Measurements from ENCODE around the gene BNC2. TPM values are rescaled to one million over a fixed set of nuclear protein-coding genes. Genes with fewer than 3 reads are reported as not detected.

Gene BNC2
- total RNA-seq, 2 donors from 2014 or later = 16.1 to 16.9 TPM

GRCh38 chr9:16398691-16399090 is 471.8 kb downstream of the BNC2 start:
- Histone ChIP-seq H3K4me1 (ENCODE audit: control insufficient read depth in 1 of 2, low read depth in 2 of 2) (peaks cover 0 to 4% of the 10 kb centered on the region in 2 donors), H3K27ac (no peak overlapping the region), H3K27me3 (replicated peaks; ENCODE audit: insufficient read depth) (no peaks in the 10 kb centered on the region), H3K36me3 (no peaks in the 10 kb centered on the region), H3K4me3 (no peak overlapping the region), H3K9me3 (no peaks in the 10 kb centered on the region)
- peak; percentile 28 for ATAC-seq (ENCODE audit: insufficient number of reproducible peaks, low FRiP score, low read depth)
- TF ChIP-seq CTCF (IDR thresholded peaks at IDR 0.05) = no peak
- no peak for DNase-seq (ENCODE audit: low spot score)

GRCh38 chr9:16396389-16396788 is 474.1 kb downstream of the BNC2 start:
- no peak for DNase-seq (ENCODE audit: low spot score)
- peaks cover 0 to 4% of the 10 kb centered on the region in 2 donors for H3K4me1 ChIP-seq (ENCODE audit: control insufficient read depth in 1 of 2, low read depth in 2 of 2)
- H3K9me3 ChIP-seq = no peaks in the 10 kb centered on the region
- no peak overlapping the region for H3K27ac ChIP-seq
- no peak for TF ChIP-seq CTCF (IDR thresholded peaks at IDR 0.05)
- no peak for ATAC-seq (ENCODE audit: insufficient number of reproducible peaks, low FRiP score, low read depth)
- no peaks in the 10 kb centered on the region for H3K27me3 ChIP-seq (replicated peaks; ENCODE audit: insufficient read depth)
- no peaks in the 10 kb centered on the region for H3K36me3 ChIP-seq
- no peak overlapping the region for H3K4me3 ChIP-seq

- Histone ChIP-seq H3K9me3 (no peaks in the 10 kb centered on the region), H3K36me3 (no peaks in the 10 kb centered on the region), H3K4me1 (ENCODE audit: control insufficient read depth in 1 of 2, low read depth in 2 of 2) (no peaks in the 10 kb centered on the region), H3K4me3 (no peak overlapping the region), H3K27me3 (replicated peaks; ENCODE audit: insufficient read depth) (no peaks in the 10 kb centered on the region), H3K27ac (no peak overlapping the region)
- no peak for DNase-seq (ENCODE audit: low spot score)
- no peak for ATAC-seq (ENCODE audit: insufficient number of reproducible peaks, low FRiP score, low read depth)
- no peak for TF ChIP-seq CTCF (IDR thresholded peaks at IDR 0.05)
Observed at GRCh38 chr9:16391369-16391768, 479.1 kb downstream of the BNC2 start.

GRCh38 chr9:16387382-16387781 is 483.1 kb downstream of the BNC2 start:
- DNase-seq (ENCODE audit: low spot score) (no peak), ATAC-seq (ENCODE audit: insufficient number of reproducible peaks, low FRiP score, low read depth) (no peak)
- no peaks in the 10 kb centered on the region for H3K9me3 ChIP-seq
- H3K27me3 ChIP-seq (replicated peaks; ENCODE audit: insufficient read depth) = no peaks in the 10 kb centered on the region
- no peak for TF ChIP-seq CTCF (IDR thresholded peaks at IDR 0.05)
- H3K4me1 ChIP-seq (ENCODE audit: control insufficient read depth in 1 of 2, low read depth in 2 of 2) = no peaks in the 10 kb centered on the region
- no peaks in the 10 kb centered on the region for H3K36me3 ChIP-seq
- H3K27ac ChIP-seq = no peak overlapping the region
- H3K4me3 ChIP-seq = no peak overlapping the region

- Histone ChIP-seq H3K27me3 (replicated peaks; ENCODE audit: insufficient read depth) (no peaks in the 10 kb centered on the region), H3K9me3 (no peaks in the 10 kb centered on the region), H3K36me3 (no peaks in the 10 kb centered on the region), H3K4me1 (ENCODE audit: control insufficient read depth in 1 of 2, low read depth in 2 of 2) (no peaks in the 10 kb centered on the region), H3K27ac (no peak overlapping the region), H3K4me3 (no peak overlapping the region)
- DNase-seq (ENCODE audit: low spot score) (no peak), ATAC-seq (ENCODE audit: insufficient number of reproducible peaks, low FRiP score, low read depth) (no peak)
- no peak for TF ChIP-seq CTCF (IDR thresholded peaks at IDR 0.05)
Observed at GRCh38 chr9:16386827-16387077, 483.7 kb downstream of the BNC2 start.
